Measurements from ENCODE around the gene CHPF. TPM values are rescaled to one million over a fixed set of nuclear protein-coding genes. Genes with fewer than 3 reads are reported as not detected.

Gene CHPF
- total RNA-seq, 4 donors from 2014 or later = 40.4 to 56.6 (median 52.6) TPM

DNA sequence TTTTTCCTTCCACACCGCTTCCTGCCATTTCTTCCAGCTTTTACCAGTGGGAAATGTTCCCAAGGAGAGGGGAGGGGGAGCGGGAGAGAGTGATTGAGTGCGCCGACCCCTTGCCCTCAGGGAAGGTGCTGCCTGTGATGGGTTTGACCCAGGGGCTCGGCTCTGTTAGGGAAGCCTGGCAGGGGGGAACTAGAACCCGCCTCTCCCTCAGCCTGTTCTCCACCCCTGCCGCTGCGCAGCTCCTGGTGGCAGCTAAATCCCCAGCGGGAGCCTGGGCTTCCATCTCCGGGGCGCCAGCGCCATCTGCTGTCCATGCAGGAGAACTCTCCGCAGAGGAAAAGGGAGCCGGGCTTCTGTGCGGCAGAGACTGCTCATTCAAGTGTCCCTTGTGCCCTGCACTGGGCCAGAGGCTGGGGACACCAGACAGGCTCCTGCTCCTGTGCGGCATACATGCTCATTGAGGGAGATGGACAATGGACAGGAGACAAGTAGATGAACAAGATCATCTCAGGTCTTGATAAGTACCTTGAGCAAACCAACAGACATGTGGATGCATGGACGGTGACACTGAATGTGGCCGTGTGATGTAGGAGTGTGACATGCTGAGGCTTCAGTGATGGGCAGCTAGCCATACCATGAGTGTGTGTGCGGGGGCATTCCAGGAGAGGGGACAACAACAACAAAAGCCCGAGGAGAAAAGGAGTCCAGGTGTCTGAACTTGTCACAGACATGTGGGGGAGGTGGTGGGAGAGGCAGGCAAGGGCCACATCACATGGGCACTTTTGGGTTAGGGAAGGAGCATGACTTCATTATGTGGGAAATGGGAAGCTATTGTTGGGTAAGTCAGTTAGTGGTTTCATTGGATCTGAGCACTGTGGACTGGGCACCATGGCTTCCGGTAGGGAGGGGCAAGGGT is 13.3 kb downstream of the CHPF start:
- H3K27ac ChIP-seq = no peak overlapping the region
- intact Hi-C loops (cut with DNase I) = loop anchor here (5.0 kb wide), 1 partner anchor 128 kb away; no protein-coding TSS in a partner anchor
- no peaks in the 10 kb centered on the region for H3K36me3 ChIP-seq
- WGBS, 2 donors = 16 to 29% methylated on average over 8 to 10 of the region's 21 CpGs
- peak; percentile 16 for DNase-seq
- TF ChIP-seq POLR2A (IDR thresholded peaks at IDR 0.05) = no peak
- TF ChIP-seq, protein P1, sequence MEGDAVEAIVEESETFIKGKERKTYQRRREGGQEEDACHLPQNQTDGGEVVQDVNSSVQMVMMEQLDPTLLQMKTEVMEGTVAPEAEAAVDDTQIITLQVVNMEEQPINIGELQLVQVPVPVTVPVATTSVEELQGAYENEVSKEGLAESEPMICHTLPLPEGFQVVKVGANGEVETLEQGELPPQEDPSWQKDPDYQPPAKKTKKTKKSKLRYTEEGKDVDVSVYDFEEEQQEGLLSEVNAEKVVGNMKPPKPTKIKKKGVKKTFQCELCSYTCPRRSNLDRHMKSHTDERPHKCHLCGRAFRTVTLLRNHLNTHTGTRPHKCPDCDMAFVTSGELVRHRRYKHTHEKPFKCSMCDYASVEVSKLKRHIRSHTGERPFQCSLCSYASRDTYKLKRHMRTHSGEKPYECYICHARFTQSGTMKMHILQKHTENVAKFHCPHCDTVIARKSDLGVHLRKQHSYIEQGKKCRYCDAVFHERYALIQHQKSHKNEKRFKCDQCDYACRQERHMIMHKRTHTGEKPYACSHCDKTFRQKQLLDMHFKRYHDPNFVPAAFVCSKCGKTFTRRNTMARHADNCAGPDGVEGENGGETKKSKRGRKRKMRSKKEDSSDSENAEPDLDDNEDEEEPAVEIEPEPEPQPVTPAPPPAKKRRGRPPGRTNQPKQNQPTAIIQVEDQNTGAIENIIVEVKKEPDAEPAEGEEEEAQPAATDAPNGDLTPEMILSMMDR (IDR thresholded peaks at IDR 0.05) = peak; percentile 89 to 99 (median 97)
- H3K4me1 ChIP-seq = peaks cover 0 to 7% (median 0%) of the 10 kb centered on the region in 3 donors
- peaks cover 0 to 88% (median 2%) of the 10 kb centered on the region in 4 donors for H3K27me3 ChIP-seq
- no peaks in the 10 kb centered on the region for H3K9me3 ChIP-seq
- H3K4me3 ChIP-seq = peak overlapping the region in 1 of 4 donors; percentile 3

DNA sequence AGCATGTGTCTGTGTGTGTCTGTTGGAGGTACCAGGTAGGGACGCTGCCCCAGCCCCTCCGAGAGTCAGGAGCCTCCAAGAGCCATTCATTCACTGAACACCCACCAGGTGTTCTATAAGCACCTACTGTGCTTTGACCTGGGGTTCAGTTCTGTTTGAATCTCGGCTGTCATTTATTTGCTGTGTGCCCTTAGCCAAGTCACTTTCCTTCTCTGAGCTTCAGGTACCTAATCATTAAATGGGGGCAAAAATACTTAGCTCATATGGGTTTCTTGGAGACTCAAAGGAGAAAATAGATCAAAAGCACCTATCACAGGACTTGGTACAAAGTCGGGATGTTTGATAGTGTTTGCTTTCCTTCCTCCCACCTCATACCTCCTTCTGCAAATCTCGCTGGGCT is 16.1 kb downstream of the CHPF start:
- Histone ChIP-seq H3K27ac (no peak overlapping the region), H3K9me3 (no peaks in the 10 kb centered on the region), H3K27me3 (peaks cover 0 to 99% (median 8%) of the 10 kb centered on the region in 4 donors), H3K4me3 (no peak overlapping the region), H3K4me1 (peaks cover 5 to 19% (median 9%) of the 10 kb centered on the region in 3 donors), H3K36me3 (no peaks in the 10 kb centered on the region)
- intact Hi-C loops (cut with DNase I) = no loop called here
- WGBS, 2 donors = 44 to 52% methylated on average over 4 to 5 of the region's 5 CpGs
- TF ChIP-seq, protein P1 (IDR thresholded peaks at IDR 0.05) = no peak
- no peak for TF ChIP-seq POLR2A (IDR thresholded peaks at IDR 0.05)
- DNase-seq = no peak

DNA sequence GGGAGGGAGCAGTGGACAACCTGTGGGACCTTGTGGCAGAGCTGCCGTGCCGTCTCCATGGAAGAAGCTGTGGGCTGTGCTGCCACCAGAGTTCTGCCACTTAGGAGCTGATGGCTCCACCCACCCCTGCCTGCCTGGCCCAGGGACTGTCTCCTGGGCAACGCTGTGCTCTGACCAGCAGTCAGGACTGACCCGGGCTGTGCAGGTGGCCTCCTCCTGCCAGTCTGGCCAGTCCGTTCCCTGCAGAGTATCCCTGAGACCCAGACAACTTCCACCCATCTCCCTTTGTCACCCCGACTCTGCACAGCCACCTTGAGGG is 16.6 kb downstream of the CHPF start:
- H3K9me3 ChIP-seq = no peaks in the 10 kb centered on the region
- no peak overlapping the region for H3K27ac ChIP-seq
- peaks cover 9 to 23% (median 13%) of the 10 kb centered on the region in 3 donors for H3K4me1 ChIP-seq
- DNase-seq = no peak
- H3K27me3 ChIP-seq = peaks cover 0 to 99% (median 9%) of the 10 kb centered on the region in 4 donors
- intact Hi-C loops (cut with DNase I) = no loop called here
- no peaks in the 10 kb centered on the region for H3K36me3 ChIP-seq
- no peak overlapping the region for H3K4me3 ChIP-seq
- TF ChIP-seq POLR2A (IDR thresholded peaks at IDR 0.05) = no peak
- TF ChIP-seq, protein P1 (IDR thresholded peaks at IDR 0.05) = no peak
- 47 to 61% methylated on average over 4 of the region's 6 CpGs for WGBS, 2 donors

DNA sequence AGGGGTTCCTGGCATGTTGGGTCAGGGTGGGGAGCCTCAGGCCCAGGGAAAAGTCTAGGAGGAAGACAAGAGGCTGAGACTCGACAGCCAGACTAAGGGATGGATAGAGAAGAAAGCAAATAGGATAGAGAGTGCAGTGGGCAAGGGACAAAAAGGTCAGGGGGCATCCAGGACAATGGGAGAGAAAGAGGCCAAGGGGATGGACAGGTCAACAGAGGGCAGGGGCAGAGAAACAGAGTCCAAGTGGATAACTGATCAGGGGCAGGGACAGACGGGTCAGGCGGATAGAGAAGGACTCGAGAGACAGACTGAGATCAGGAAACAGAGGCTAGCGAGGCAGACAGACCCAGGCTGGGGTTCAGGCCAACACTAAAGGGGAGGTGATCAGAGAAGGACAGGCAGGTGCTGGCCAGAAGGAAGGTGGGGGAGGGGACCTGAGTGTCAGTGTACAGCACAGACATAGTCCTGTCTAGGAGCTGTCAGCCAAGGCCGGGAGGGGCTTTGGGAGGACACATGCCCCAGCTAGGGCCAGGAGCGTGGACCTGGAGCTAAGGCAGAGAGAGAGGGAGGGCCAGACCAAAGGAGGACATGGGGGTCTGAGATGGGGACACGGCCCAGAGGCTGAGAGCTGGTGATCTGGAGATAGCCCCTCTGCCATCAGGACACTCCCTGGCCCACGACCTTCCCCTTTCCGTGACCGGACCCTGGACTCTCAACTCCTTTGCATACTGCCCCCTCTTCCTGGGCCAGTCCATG is 17.1 kb downstream of the CHPF start:
- Histone ChIP-seq H3K4me3 (no peak overlapping the region), H3K36me3 (no peaks in the 10 kb centered on the region), H3K9me3 (no peaks in the 10 kb centered on the region), H3K27me3 (peaks cover 3 to 99% (median 9%) of the 10 kb centered on the region in 4 donors), H3K4me1 (peaks cover 11 to 28% (median 19%) of the 10 kb centered on the region in 3 donors), H3K27ac (no peak overlapping the region)
- WGBS, 2 donors = 53 to 55% methylated on average over 7 to 10 of the region's 11 CpGs
- intact Hi-C loops (cut with DNase I) = no loop called here
- TF ChIP-seq POLR2A (IDR thresholded peaks at IDR 0.05) = no peak
- TF ChIP-seq, protein P1 (IDR thresholded peaks at IDR 0.05) = no peak
- no peak for DNase-seq

All from esophagus squamous epithelium (tissue), 5 donors.